Breast epithelium (tissue), 4 donors: ENCODE data around the gene TYW3. TPM values are rescaled to one million over a fixed set of nuclear protein-coding genes. Genes with fewer than 3 reads are reported as not detected.
"Not testable (repeated sequence)": the region's sequence is repeated elsewhere in the genome, so short reads cannot be mapped to it uniquely, and the experiment has no call there.

ENCODE experiments used
- DNase-seq, 2 donors: peaks; one replicate each; pipeline ENCODE4 v3.0.0-alpha.2; 2019; ENCODE audit warnings: low spot score in 2 of 2
- H3K27ac ChIP-seq, 2 donors: fragments of 200-600 bp; sonication (generic) in 1 of 2; one replicate each; pipeline ENCODE4 v1.5.1; 2016 to 2019; ENCODE audit warnings: mild to moderate bottlenecking in 1 of 2
- H3K27me3 ChIP-seq, 2 donors: fragments of 200-600 bp; sonication (generic) in 1 of 2; one replicate each; pipeline versions ENCODE4 v1.5.1 to v1.6.0; 2017 to 2019; ENCODE audit warnings: control low read depth in 1 of 2, mild to moderate bottlenecking in 1 of 2
- H3K36me3 ChIP-seq: fragments of 200-600 bp; one replicate; pipeline ENCODE4 v1.5.1; 2019
- H3K4me1 ChIP-seq, 2 donors: fragments of 200-600 bp; sonication (generic); one replicate each; pipeline ENCODE4 v1.5.1; 2016 to 2019; ENCODE audit warnings: control low read depth in 1 of 2
- H3K4me3 ChIP-seq, 3 donors: fragments of 200-600 bp; sonication (generic); 1 replicate in 2 of 3; 2 replicates in 1 of 3; pipeline ENCODE4 v1.5.1; 2016 to 2019; ENCODE audit warnings: mild to moderate bottlenecking in 3 of 3, moderate library complexity in 2 of 3
- H3K9me3 ChIP-seq, 2 donors: fragments of 200-600 bp; sonication (generic) in 1 of 2; one replicate each; pipeline ENCODE4 v1.5.1; 2016 to 2019; ENCODE audit warnings: control low read depth in 1 of 2
- CTCF ChIP-seq, 3 donors: fragments of 450-650 bp; IDR thresholded peaks; one replicate each; pipeline ENCODE4 v1.5.1; 2016 to 2017; ENCODE audit warnings: antibody characterized with exemption in 3 of 3, mild to moderate bottlenecking in 3 of 3, moderate library complexity in 3 of 3
- POLR2A ChIP-seq: fragments of 450-650 bp; IDR thresholded peaks from one replicate; pipeline ENCODE4 v1.6.1; 2016; ENCODE audit warnings: antibody characterized with exemption, mild to moderate bottlenecking, moderate library complexity
- POLR2AphosphoS5 ChIP-seq, 3 donors: sonication (generic); formaldehyde crosslinking; IDR thresholded peaks; one replicate each; pipeline ENCODE4 v1.6.1; 2017; ENCODE audit warnings: antibody characterized with exemption in 3 of 3
- intact Hi-C: fragments of 100-400 bp; cut with DNase I; formaldehyde crosslinking; loops from one replicate; pipeline ENCODE4 v1.15.1; 2023; ENCODE audit warnings: low total_unique reads
- total RNA-seq, 3 donors: library from RNA; depleted of rRNA; stranded (reverse); fragments of >200 nt; gene quantifications; one replicate each; pipeline ENCODE4 v1.1.0, GENCODE V29; 2016

Gene TYW3
- total RNA-seq, 3 donors from 2014 or later = 15.5 to 17.9 (median 16.1) TPM

- Histone ChIP-seq H3K27ac (no peak overlapping the region), H3K4me1 (no peaks in the 10 kb centered on the region), H3K9me3 (no peaks in the 10 kb centered on the region), H3K36me3 (peaks cover 3% of the 10 kb centered on the region), H3K27me3 (no peaks in the 10 kb centered on the region), H3K4me3 (no peak overlapping the region)
- no peak for TF ChIP-seq POLR2AphosphoS5 (IDR thresholded peaks at IDR 0.05)
- TF ChIP-seq CTCF (IDR thresholded peaks at IDR 0.05) = no peak
- TF ChIP-seq POLR2A = no peak
- no peak for DNase-seq
- intact Hi-C loops = no loop called here
Observed at GRCh38 chr1:74748960-74749359, 16.0 kb downstream of the TYW3 start.

DNA sequence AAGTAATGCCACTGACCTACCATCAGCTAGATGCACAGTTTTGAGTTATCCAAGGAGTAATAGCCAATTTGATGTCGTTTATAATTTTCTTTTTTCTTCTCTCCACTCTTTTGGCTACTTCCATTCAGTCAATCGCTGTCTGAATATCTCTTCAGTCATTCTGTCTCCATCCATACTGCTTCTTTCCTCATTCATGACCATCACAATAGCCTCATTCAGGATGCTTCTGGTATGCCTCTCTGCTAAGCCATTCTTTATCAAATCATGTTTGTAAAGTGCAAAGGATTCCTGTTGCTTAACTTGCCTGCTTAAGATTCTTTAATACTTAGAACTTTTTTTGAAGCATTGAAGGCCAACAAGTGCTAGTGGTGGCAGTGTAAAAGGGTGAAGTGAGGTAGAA is 20.2 kb downstream of the TYW3 start:
- no peak overlapping the region for H3K27ac ChIP-seq
- no peaks in the 10 kb centered on the region for H3K27me3 ChIP-seq
- H3K9me3 ChIP-seq = no peaks in the 10 kb centered on the region
- H3K4me3 ChIP-seq = no peak overlapping the region
- H3K4me1 ChIP-seq = no peaks in the 10 kb centered on the region
- no peak for DNase-seq
- H3K36me3 ChIP-seq = peaks cover 4% of the 10 kb centered on the region
- no peak for TF ChIP-seq CTCF (IDR thresholded peaks at IDR 0.05)
- no peak for TF ChIP-seq POLR2A
- TF ChIP-seq POLR2AphosphoS5 (IDR thresholded peaks at IDR 0.05) = no peak
- intact Hi-C loops = no loop called here

DNA sequence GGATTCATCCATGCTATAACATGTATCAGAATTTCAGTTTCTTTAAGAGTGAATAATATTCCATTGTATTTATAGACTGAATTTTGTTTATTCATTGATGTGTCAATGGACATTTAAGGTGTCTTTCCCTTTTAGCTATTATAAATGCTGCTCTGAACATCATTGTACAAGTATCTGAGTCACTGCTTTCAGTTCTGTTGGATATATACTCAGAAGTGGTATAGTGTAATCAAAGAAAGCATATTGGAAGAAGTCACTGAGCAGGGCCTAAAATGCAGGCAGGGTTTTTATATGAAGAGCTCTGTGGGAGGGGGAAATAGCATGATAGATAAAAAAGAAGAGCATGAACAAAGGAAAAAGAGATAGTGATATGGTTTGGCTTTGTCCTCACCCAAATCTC is 22.5 kb downstream of the TYW3 start:
- intact Hi-C loops = no loop called here
- DNase-seq = no peak
- Histone ChIP-seq H3K27ac (no peak overlapping the region), H3K4me3 (no peak overlapping the region), H3K4me1 (no peaks in the 10 kb centered on the region), H3K36me3 (peaks cover 4% of the 10 kb centered on the region), H3K9me3 (no peaks in the 10 kb centered on the region), H3K27me3 (no peaks in the 10 kb centered on the region)
- no peak for TF ChIP-seq POLR2A
- TF ChIP-seq CTCF (IDR thresholded peaks at IDR 0.05) = no peak
- TF ChIP-seq POLR2AphosphoS5 (IDR thresholded peaks at IDR 0.05) = no peak

GRCh38 chr1:74756650-74757049 is 23.7 kb downstream of the TYW3 start:
- H3K27ac ChIP-seq, intact Hi-C loops, H3K4me3 ChIP-seq, H3K36me3 ChIP-seq, H3K4me1 ChIP-seq, H3K27me3 ChIP-seq, H3K9me3 ChIP-seq, DNase-seq: not testable (repeated sequence)

GRCh38 chr1:74763807-74764206 is 30.9 kb downstream of the TYW3 start:
- Histone ChIP-seq H3K36me3 (peaks cover 4% of the 10 kb centered on the region), H3K27me3 (no peaks in the 10 kb centered on the region), H3K4me1 (no peaks in the 10 kb centered on the region), H3K27ac (no peak overlapping the region), H3K9me3 (no peaks in the 10 kb centered on the region), H3K4me3 (no peak overlapping the region)
- intact Hi-C loops = no loop called here
- DNase-seq = no peak
- TF ChIP-seq POLR2AphosphoS5 (IDR thresholded peaks at IDR 0.05) = no peak
- TF ChIP-seq CTCF (IDR thresholded peaks at IDR 0.05) = no peak
- TF ChIP-seq POLR2A = no peak

GRCh38 chr1:74766579-74766978 is 33.6 kb downstream of the TYW3 start:
- TF ChIP-seq CTCF (IDR thresholded peaks at IDR 0.05) (no peak), POLR2AphosphoS5 (IDR thresholded peaks at IDR 0.05) (no peak), POLR2A (no peak)
- Histone ChIP-seq H3K27me3 (no peaks in the 10 kb centered on the region), H3K36me3 (peaks cover 4% of the 10 kb centered on the region), H3K27ac (no peak overlapping the region), H3K4me3 (no peak overlapping the region), H3K9me3 (no peaks in the 10 kb centered on the region), H3K4me1 (no peaks in the 10 kb centered on the region)
- no peak for DNase-seq
- intact Hi-C loops = no loop called here
